ENCODE data around the gene EML5. TPM values are rescaled to one million over a fixed set of nuclear protein-coding genes. Genes with fewer than 3 reads are reported as not detected.

Gene EML5
- total and polyA plus RNA-seq, 2 of the 13 experiments (the other 11 are each of a cell fraction or from before 2014, with no cell fraction given): 0.11 TPM; not detected in 1

- CTCF ChIA-PET (ENCODE audit: low intra/inter-chr PET ratio, low total read pairs): no interaction called here
- TF ChIP-seq ZNF20 (CRISPR knock-in tag; IDR thresholded peaks at IDR 0.05) (no peak), NFE2L1 (CRISPR knock-in tag; IDR thresholded peaks at IDR 0.05; ENCODE audit: borderline replicate concordance) (no peak), KLF16 (CRISPR knock-in tag; IDR thresholded peaks at IDR 0.05) (no peak), RXRB (CRISPR knock-in tag; IDR thresholded peaks at IDR 0.05; ENCODE audit: borderline replicate concordance) (no peak), GABPA (IDR thresholded peaks at IDR 0.05; ENCODE audit: low read depth, low read length) (no peak), GABPA (CRISPR knock-in tag; IDR thresholded peaks at IDR 0.05; ENCODE audit: low read depth) (no peak), RFX1 (IDR thresholded peaks at IDR 0.05) (no peak), TAF1 (CRISPR knock-in tag; IDR thresholded peaks at IDR 0.05) (no peak), TMF1 (CRISPR knock-in tag; IDR thresholded peaks at IDR 0.05; ENCODE audit: low read depth) (no peak)
- TF ChIP-seq, protein P1, sequence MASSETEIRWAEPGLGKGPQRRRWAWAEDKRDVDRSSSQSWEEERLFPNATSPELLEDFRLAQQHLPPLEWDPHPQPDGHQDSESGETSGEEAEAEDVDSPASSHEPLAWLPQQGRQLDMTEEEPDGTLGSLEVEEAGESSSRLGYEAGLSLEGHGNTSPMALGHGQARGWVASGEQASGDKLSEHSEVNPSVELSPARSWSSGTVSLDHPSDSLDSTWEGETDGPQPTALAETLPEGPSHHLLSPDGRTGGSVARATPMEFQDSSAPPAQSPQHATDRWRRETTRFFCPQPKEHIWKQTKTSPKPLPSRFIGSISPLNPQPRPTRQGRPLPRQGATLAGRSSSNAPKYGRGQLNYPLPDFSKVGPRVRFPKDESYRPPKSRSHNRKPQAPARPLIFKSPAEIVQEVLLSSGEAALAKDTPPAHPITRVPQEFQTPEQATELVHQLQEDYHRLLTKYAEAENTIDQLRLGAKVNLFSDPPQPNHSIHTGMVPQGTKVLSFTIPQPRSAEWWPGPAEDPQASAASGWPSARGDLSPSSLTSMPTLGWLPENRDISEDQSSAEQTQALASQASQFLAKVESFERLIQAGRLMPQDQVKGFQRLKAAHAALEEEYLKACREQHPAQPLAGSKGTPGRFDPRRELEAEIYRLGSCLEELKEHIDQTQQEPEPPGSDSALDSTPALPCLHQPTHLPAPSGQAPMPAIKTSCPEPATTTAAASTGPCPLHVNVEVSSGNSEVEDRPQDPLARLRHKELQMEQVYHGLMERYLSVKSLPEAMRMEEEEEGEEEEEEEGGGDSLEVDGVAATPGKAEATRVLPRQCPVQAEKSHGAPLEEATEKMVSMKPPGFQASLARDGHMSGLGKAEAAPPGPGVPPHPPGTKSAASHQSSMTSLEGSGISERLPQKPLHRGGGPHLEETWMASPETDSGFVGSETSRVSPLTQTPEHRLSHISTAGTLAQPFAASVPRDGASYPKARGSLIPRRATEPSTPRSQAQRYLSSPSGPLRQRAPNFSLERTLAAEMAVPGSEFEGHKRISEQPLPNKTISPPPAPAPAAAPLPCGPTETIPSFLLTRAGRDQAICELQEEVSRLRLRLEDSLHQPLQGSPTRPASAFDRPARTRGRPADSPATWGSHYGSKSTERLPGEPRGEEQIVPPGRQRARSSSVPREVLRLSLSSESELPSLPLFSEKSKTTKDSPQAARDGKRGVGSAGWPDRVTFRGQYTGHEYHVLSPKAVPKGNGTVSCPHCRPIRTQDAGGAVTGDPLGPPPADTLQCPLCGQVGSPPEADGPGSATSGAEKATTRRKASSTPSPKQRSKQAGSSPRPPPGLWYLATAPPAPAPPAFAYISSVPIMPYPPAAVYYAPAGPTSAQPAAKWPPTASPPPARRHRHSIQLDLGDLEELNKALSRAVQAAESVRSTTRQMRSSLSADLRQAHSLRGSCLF (CRISPR knock-in tag; IDR thresholded peaks at IDR 0.05; ENCODE audit: borderline replicate concordance): no peak
- in situ Hi-C loops (cut with HindIII; ENCODE audit: extremely low pct_ligation_motif_present, low pct_unique_long_range_greater_than_20kb) (no loop called here), intact Hi-C loops (cut with micrococcal nuclease; ENCODE audit: unreplicated experiment) (no loop called here)
- Histone ChIP-seq H3K4me3 (replicated peaks in 1 of 3; ENCODE audit: insufficient read depth in 1 of 3, low read depth in 2 of 3, low read length in 3 of 3) (no peak overlapping the region), H2AFZ (ENCODE audit: low read length) (no peak overlapping the region), H3K79me2 (ENCODE audit: insufficient read depth, low read length) (no peaks in the 10 kb centered on the region), H3K36me3 (replicated peaks in 1 of 2; ENCODE audit: control insufficient read depth in 1 of 2, insufficient read depth in 2 of 2, low read length in 2 of 2) (peaks cover 39 to 86% of the 10 kb centered on the region in 2 experiments), H3K9ac (ENCODE audit: insufficient read depth, low read depth, low read length) (no peak overlapping the region), H3K27me3 (ENCODE audit: control insufficient read depth in 1 of 2, insufficient read depth in 2 of 2, low read length in 2 of 2) (no peaks in the 10 kb centered on the region), H4K20me1 (ENCODE audit: insufficient read depth, low read length) (no peaks in the 10 kb centered on the region), H3K4me1 (ENCODE audit: insufficient read depth, low read length) (peaks cover 8% of the 10 kb centered on the region; the same call in 1 of the 2 replicates), H3K4me2 (ENCODE audit: low read depth, low read length) (no peak overlapping the region), H3K27ac (ENCODE audit: extremely low read length, insufficient read depth, low read length) (no peak overlapping the region), H3K9me3 (ENCODE audit: low read length) (no peaks in the 10 kb centered on the region)
- FAIRE-seq (no peak), DNase-seq (ENCODE audit: low spot score) (no peak), ATAC-seq (no peak)
- no TSS peak for BruUV-seq (replicated peaks)
- 95% methylated on average over 8 of the region's 8 CpGs for WGBS (ENCODE audit: low lambda C conversion rate)
- POLR2A ChIA-PET: no interaction called here
Measured at GRCh38 chr14:88599326-88599725, 193.4 kb downstream of the EML5 start.
